ENCODE data around the gene UCP2. TPM values are rescaled to one million over a fixed set of nuclear protein-coding genes. Genes with fewer than 3 reads are reported as not detected.

UCP2 gene
- total and polyA plus RNA-seq, 2 donors from 2014 or later = 36.4 to 104 TPM

GRCh38 chr11:73982990-73983740, 522 bp upstream of the UCP2 start:
- intact Hi-C loops (cut with DNase I) = no loop called here
- no peak for FAIRE-seq
- Histone ChIP-seq H3K4me3 (ENCODE audit: low read length in 3 of 3) (peak overlapping the region; percentile 59 to 93 (median 89)), H3K27ac (ENCODE audit: low read depth in 2 of 2, low read length in 2 of 2) (peak overlapping the region; percentile 67 to 93), H3K27me3 (ENCODE audit: control insufficient read depth, insufficient read depth, low read length) (no peaks in the 10 kb centered on the region), H3K9ac (ENCODE audit: low read length in 3 of 3) (peak overlapping the region in 2 of 3 donors; percentile 79 to 86), H3K4me1 (ENCODE audit: control insufficient read depth in 2 of 3, insufficient read depth in 2 of 3, low read depth in 1 of 3, low read length in 3 of 3) (peaks cover 0 to 9% (median 6%) of the 10 kb centered on the region in 3 donors), H3K36me3 (ENCODE audit: control insufficient read depth in 2 of 3, insufficient read depth in 3 of 3, low read length in 3 of 3) (no peaks in the 10 kb centered on the region), H3K9me3 (ENCODE audit: control insufficient read depth in 2 of 3, insufficient read depth in 1 of 3, low read length in 3 of 3) (no peaks in the 10 kb centered on the region)
- DNase-seq = peak; percentile 94 to 97 (median 96)
- no peak for TF ChIP-seq CTCF (IDR thresholded peaks at IDR 0.05; ENCODE audit: borderline replicate concordance, extremely low read depth, insufficient read depth)

- Histone ChIP-seq H3K9me3 (ENCODE audit: control insufficient read depth in 2 of 3, insufficient read depth in 1 of 3, low read length in 3 of 3) (no peaks in the 10 kb centered on the region), H3K36me3 (ENCODE audit: control insufficient read depth in 2 of 3, insufficient read depth in 3 of 3, low read length in 3 of 3) (peaks cover 0 to 4% (median 0%) of the 10 kb centered on the region in 3 donors), H3K4me3 (ENCODE audit: low read length in 3 of 3) (peak overlapping the region; percentile 44 to 93 (median 64)), H3K27me3 (ENCODE audit: control insufficient read depth, insufficient read depth, low read length) (no peaks in the 10 kb centered on the region), H3K4me1 (ENCODE audit: control insufficient read depth in 2 of 3, insufficient read depth in 2 of 3, low read depth in 1 of 3, low read length in 3 of 3) (peaks cover 0 to 9% (median 6%) of the 10 kb centered on the region in 3 donors), H3K9ac (ENCODE audit: low read length in 3 of 3) (peak overlapping the region in 1 of 3 donors; percentile 21), H3K27ac (ENCODE audit: low read depth in 2 of 2, low read length in 2 of 2) (peak overlapping the region; percentile 13 to 59)
- FAIRE-seq = no peak
- no peak for TF ChIP-seq CTCF (IDR thresholded peaks at IDR 0.05; ENCODE audit: borderline replicate concordance, extremely low read depth, insufficient read depth)
- peak in 2 of 5 donors; percentile 26 to 42 for DNase-seq
- intact Hi-C loops (cut with DNase I) = no loop called here
These were observed 1.4 kb downstream of the UCP2 start for GRCh38 chr11:73981051-73981805.

GRCh38 chr11:73980001-73980961, 2.4 kb downstream of the UCP2 start:
- intact Hi-C loops (cut with DNase I) = no loop called here
- TF ChIP-seq CTCF (IDR thresholded peaks at IDR 0.05; ENCODE audit: borderline replicate concordance, extremely low read depth, insufficient read depth) = no peak
- Histone ChIP-seq H3K9ac (ENCODE audit: low read length in 3 of 3) (no peak overlapping the region), H3K4me1 (ENCODE audit: control insufficient read depth in 2 of 3, insufficient read depth in 2 of 3, low read depth in 1 of 3, low read length in 3 of 3) (peaks cover 0 to 9% (median 6%) of the 10 kb centered on the region in 3 donors), H3K27me3 (ENCODE audit: control insufficient read depth, insufficient read depth, low read length) (no peaks in the 10 kb centered on the region), H3K4me3 (ENCODE audit: low read length in 3 of 3) (peak overlapping the region in 1 of 3 donors; percentile 6), H3K9me3 (ENCODE audit: control insufficient read depth in 2 of 3, insufficient read depth in 1 of 3, low read length in 3 of 3) (no peaks in the 10 kb centered on the region), H3K36me3 (ENCODE audit: control insufficient read depth in 2 of 3, insufficient read depth in 3 of 3, low read length in 3 of 3) (peaks cover 0 to 4% (median 0%) of the 10 kb centered on the region in 3 donors), H3K27ac (ENCODE audit: low read depth in 2 of 2, low read length in 2 of 2) (peak overlapping the region; percentile 59)
- DNase-seq (peak; percentile 80 to 87 (median 82)), FAIRE-seq (no peak)
